ENCODE data around the gene MARK3. TPM values are rescaled to one million over a fixed set of nuclear protein-coding genes. Genes with fewer than 3 reads are reported as not detected.

Gene MARK3
- total and polyA plus RNA-seq, 9 donors: 54.7 to 83.3 (median 59.1) TPM

DNA sequence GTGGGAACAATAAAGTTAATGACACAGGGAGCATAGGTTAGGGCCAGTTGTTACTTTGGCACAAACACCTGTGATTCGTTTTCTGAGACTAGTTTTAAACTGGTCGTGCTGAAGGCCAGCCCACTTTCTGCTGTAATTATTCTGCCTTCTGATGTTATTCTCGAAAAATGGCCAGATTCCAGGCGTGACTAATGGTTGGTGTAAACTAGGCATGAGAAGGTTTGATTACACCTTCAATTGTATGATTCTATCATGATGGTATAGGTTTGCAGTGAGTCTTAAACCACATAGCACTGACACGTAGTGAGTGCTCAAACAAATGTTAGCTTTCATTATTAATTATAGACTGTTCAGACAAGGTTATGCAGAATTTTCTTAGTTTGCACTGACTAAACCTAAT is 98.4 kb downstream of the MARK3 start:
- Histone ChIP-seq H3K9me3 (replicated peaks; ENCODE audit: control insufficient read depth, low read depth, low read length) (no peaks in the 10 kb centered on the region), H3K27ac (ENCODE audit: low read length) (no peak overlapping the region), H3K4me1 (ENCODE audit: control insufficient read depth, insufficient read depth, low read length) (peaks cover 5% of the 10 kb centered on the region), H3K4me3 (ENCODE audit: low read length) (no peak overlapping the region), H3K27me3 (ENCODE audit: control insufficient read depth, insufficient read depth, low read length) (no peaks in the 10 kb centered on the region), H3K36me3 (ENCODE audit: control insufficient read depth, insufficient read depth, low read length) (peaks cover 43% of the 10 kb centered on the region)
- DNase-seq: no peak
- WGBS (ENCODE audit: insufficient coverage): 50% methylated on average over 4 of the region's 5 CpGs

DNA sequence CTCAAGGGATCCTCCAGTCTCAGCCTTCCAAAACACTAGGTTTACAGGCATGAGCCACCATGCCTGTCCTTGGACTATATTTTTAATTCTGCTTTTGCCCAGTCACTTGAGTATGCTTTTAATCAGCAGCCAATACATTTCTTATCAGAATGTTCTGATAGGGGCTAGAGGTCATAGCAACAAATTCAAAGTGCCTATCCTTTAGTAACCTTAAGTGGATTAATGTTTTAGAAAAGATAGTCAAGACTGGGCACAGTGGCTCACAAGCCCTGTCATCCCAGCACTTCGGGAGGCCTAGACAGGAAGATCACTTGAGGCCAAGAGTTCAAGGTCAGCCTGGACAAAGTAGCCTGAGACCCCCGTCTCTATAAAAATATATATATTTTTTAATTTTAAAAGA is 100.3 kb downstream of the MARK3 start:
- H3K27ac ChIP-seq (ENCODE audit: low read length): no peak overlapping the region
- H3K4me1 ChIP-seq (ENCODE audit: control insufficient read depth, insufficient read depth, low read length): peaks cover 12% of the 10 kb centered on the region
- H3K4me3 ChIP-seq (ENCODE audit: low read length): no peak overlapping the region
- H3K36me3 ChIP-seq (ENCODE audit: control insufficient read depth, insufficient read depth, low read length): peaks cover 45% of the 10 kb centered on the region
- no peaks in the 10 kb centered on the region for H3K9me3 ChIP-seq (replicated peaks; ENCODE audit: control insufficient read depth, low read depth, low read length)
- DNase-seq: no peak
- H3K27me3 ChIP-seq (ENCODE audit: control insufficient read depth, insufficient read depth, low read length): no peaks in the 10 kb centered on the region
- no CpG with 5 or more reads among the region's 2 CpGs for WGBS (ENCODE audit: insufficient coverage)

DNA sequence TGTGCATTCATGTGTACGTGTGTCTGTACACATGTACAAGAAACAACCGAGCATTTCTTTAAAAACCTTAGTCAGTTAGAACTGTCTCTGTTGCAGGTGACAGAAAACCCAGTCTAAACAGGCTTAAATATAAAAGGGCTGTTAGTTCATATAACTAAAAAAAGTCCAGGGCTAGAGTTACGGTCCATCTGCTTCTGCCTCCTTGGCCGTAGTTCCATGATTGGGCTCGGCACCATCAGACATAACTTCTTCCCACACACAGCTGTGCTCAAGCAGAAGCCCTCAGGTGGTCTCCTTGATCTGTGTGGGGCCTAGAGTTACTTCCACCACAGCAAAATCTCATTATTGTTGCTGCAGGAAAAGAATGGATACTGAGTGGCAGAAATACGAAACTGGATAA is 102.9 kb downstream of the MARK3 start:
- Histone ChIP-seq H3K36me3 (ENCODE audit: control insufficient read depth, insufficient read depth, low read length) (peaks cover 45% of the 10 kb centered on the region), H3K27ac (ENCODE audit: low read length) (peak overlapping the region; percentile 66), H3K4me3 (ENCODE audit: low read length) (no peak overlapping the region), H3K4me1 (ENCODE audit: control insufficient read depth, insufficient read depth, low read length) (peaks cover 12% of the 10 kb centered on the region), H3K27me3 (ENCODE audit: control insufficient read depth, insufficient read depth, low read length) (no peaks in the 10 kb centered on the region), H3K9me3 (replicated peaks; ENCODE audit: control insufficient read depth, low read depth, low read length) (no peaks in the 10 kb centered on the region)
- DNase-seq: peak; percentile 71
- WGBS (ENCODE audit: insufficient coverage): no CpG with 5 or more reads among the region's 6 CpGs

DNA sequence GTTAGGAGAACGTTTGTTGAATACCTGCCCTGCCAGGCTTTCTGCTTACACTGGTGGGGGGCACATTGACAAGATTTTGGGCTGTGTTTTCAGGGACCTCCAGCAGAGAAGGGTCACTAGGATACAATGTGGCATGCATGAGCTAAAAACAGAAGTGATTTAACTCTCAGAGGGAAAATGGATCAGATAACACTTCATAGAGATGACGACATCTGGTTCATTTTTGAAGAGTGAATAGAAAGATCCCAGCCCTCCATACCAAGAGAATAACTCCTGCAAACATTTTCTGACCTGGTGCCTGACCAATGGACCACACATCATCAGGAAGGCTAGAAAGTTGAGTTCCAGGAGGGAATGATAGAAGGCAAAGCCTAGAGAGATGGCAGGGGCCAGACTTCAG is 103.7 kb downstream of the MARK3 start:
- peak overlapping the region; percentile 66 for H3K27ac ChIP-seq (ENCODE audit: low read length)
- H3K27me3 ChIP-seq (ENCODE audit: control insufficient read depth, insufficient read depth, low read length): no peaks in the 10 kb centered on the region
- H3K4me3 ChIP-seq (ENCODE audit: low read length): no peak overlapping the region
- peak; percentile 22 for DNase-seq
- H3K9me3 ChIP-seq (replicated peaks; ENCODE audit: control insufficient read depth, low read depth, low read length): no peaks in the 10 kb centered on the region
- 78% methylated on average over 1 of the region's 2 CpGs for WGBS (ENCODE audit: insufficient coverage)
- peaks cover 49% of the 10 kb centered on the region for H3K36me3 ChIP-seq (ENCODE audit: control insufficient read depth, insufficient read depth, low read length)
- peaks cover 12% of the 10 kb centered on the region for H3K4me1 ChIP-seq (ENCODE audit: control insufficient read depth, insufficient read depth, low read length)

DNA sequence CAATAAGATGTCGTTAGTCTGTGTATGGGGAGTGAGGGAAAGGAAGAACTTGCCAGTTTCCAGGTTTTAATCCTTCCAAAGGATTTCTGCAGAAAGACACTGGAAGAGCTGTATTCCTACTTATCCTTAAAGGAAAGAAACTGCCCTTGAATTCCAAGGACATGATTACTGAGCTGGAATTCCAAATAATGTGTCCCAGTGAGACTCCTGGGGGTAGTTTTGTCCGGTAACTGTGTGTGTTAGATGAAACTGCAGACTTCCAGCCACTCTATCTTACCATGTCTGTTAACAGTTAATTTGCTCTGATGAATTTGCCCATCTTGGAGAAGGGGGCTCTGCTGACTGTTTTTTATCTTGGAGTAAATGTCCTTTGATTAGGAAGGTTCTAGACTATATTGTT is 104.4 kb downstream of the MARK3 start:
- peaks cover 51% of the 10 kb centered on the region for H3K36me3 ChIP-seq (ENCODE audit: control insufficient read depth, insufficient read depth, low read length)
- no peak overlapping the region for H3K4me3 ChIP-seq (ENCODE audit: low read length)
- no peak for DNase-seq
- H3K4me1 ChIP-seq (ENCODE audit: control insufficient read depth, insufficient read depth, low read length): peaks cover 12% of the 10 kb centered on the region
- peak overlapping the region; percentile 48 for H3K27ac ChIP-seq (ENCODE audit: low read length)
- no peaks in the 10 kb centered on the region for H3K27me3 ChIP-seq (ENCODE audit: control insufficient read depth, insufficient read depth, low read length)
- H3K9me3 ChIP-seq (replicated peaks; ENCODE audit: control insufficient read depth, low read depth, low read length): no peaks in the 10 kb centered on the region
- WGBS (ENCODE audit: insufficient coverage): no CpG with 5 or more reads among the region's 2 CpGs

DNA sequence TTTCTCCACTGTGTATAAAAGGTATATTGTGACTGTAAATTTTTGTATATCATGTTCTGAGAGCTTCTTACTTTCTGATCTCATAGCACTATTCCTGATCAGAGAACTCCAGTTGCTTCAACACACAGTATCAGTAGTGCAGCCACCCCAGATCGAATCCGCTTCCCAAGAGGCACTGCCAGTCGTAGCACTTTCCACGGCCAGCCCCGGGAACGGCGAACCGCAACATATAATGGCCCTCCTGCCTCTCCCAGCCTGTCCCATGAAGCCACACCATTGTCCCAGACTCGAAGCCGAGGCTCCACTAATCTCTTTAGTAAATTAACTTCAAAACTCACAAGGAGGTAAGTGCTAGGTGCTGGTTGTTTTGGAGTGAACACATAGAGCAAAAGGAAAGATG is 106.5 kb downstream of the MARK3 start:
- H3K9me3 ChIP-seq (replicated peaks; ENCODE audit: control insufficient read depth, low read depth, low read length): no peaks in the 10 kb centered on the region
- no peak overlapping the region for H3K4me3 ChIP-seq (ENCODE audit: low read length)
- H3K36me3 ChIP-seq (ENCODE audit: control insufficient read depth, insufficient read depth, low read length): peaks cover 53% of the 10 kb centered on the region
- no peak overlapping the region for H3K27ac ChIP-seq (ENCODE audit: low read length)
- WGBS (ENCODE audit: insufficient coverage): 83% methylated on average over 7 of the region's 10 CpGs
- no peak for DNase-seq
- no peaks in the 10 kb centered on the region for H3K27me3 ChIP-seq (ENCODE audit: control insufficient read depth, insufficient read depth, low read length)
- peaks cover 12% of the 10 kb centered on the region for H3K4me1 ChIP-seq (ENCODE audit: control insufficient read depth, insufficient read depth, low read length)

DNA sequence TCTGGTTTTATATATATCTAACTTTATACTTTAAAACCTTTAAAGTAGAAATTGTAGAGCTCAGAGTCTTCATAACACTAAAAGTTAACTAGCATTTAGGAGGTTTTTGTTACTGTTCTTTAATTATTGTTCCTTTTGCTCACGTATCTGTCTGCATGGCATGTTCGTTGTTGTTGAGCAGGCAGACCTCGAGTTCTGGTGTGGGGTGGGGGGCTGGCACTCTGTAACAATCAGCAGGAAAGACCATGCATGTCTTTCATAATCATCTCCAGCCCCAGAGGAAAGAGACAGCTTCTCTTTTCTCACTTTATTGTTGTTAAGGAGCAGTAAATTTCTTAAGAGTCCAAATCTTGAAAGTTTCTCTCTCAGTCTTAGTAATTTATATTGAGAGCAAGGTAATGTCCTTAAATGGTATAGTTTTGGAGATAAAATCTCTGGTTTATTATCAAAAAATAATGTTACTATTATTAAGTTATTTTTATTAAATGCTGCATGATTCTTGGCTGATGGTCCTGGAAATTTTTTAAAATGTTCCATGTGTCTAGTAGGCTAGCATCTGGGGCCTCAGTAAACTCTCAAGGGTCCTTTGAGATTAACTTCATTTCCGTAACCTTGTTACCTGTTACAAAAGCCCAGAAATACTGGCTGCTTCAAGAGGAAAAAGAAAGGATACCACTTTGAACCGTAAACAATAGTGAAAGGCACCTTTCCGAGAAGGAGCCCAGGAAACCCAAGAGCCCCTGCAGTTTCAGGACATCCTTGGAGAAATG is 107.1 kb downstream of the MARK3 start:
- Histone ChIP-seq H3K4me1 (ENCODE audit: control insufficient read depth, insufficient read depth, low read length) (peaks cover 12% of the 10 kb centered on the region), H3K9me3 (replicated peaks; ENCODE audit: control insufficient read depth, low read depth, low read length) (no peaks in the 10 kb centered on the region), H3K27me3 (ENCODE audit: control insufficient read depth, insufficient read depth, low read length) (no peaks in the 10 kb centered on the region), H3K27ac (ENCODE audit: low read length) (peak overlapping the region; percentile 31), H3K4me3 (ENCODE audit: low read length) (no peak overlapping the region), H3K36me3 (ENCODE audit: control insufficient read depth, insufficient read depth, low read length) (peaks cover 53% of the 10 kb centered on the region)
- peak; percentile 81 for DNase-seq
- WGBS (ENCODE audit: insufficient coverage): 14% methylated on average over 2 of the region's 6 CpGs

DNA sequence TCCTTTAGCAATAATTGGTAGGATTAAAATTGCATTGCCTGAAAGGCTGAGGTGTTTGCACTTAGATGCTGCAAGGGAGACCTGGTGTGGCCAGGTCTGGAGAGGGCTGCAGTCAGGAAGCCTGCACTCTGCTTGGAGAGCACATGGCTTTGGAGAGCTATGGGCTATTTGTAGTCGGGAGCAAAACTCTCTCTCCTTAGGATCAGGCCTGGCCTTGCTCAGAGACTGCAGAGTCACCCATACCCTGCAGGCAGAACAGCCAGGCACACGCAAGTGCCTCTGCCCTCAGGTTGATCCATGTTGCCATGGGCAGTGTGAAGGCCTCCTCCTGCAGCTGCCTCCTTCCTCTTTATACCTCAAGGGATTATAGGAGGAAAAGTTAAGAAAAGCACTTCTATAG is 110.6 kb downstream of the MARK3 start:
- peaks cover 53% of the 10 kb centered on the region for H3K36me3 ChIP-seq (ENCODE audit: control insufficient read depth, insufficient read depth, low read length)
- 83% methylated on average over 1 of the region's 2 CpGs for WGBS (ENCODE audit: insufficient coverage)
- H3K27me3 ChIP-seq (ENCODE audit: control insufficient read depth, insufficient read depth, low read length): no peaks in the 10 kb centered on the region
- H3K4me1 ChIP-seq (ENCODE audit: control insufficient read depth, insufficient read depth, low read length): no peaks in the 10 kb centered on the region
- H3K27ac ChIP-seq (ENCODE audit: low read length): no peak overlapping the region
- no peak for DNase-seq
- no peaks in the 10 kb centered on the region for H3K9me3 ChIP-seq (replicated peaks; ENCODE audit: control insufficient read depth, low read depth, low read length)
- no peak overlapping the region for H3K4me3 ChIP-seq (ENCODE audit: low read length)

DNA sequence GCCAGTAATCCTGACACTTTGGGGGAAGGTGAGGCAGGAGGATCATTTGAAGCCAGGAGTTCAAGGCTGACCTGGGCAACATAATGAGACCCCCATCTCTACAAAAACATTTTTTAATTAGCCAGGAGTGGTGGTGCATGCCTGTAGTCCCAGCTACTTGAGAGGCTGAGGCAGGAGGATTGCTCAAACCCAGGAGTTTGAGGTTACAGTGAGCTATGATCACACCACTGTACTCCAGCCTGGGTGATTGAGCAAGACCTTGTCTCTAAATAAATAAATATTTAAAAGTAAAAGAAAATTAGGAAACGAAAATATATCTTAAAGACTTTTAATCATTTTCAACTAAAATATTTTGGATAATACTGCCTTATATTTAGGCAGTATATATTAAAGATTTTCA is 111.6 kb downstream of the MARK3 start:
- no peak for DNase-seq
- H3K27ac ChIP-seq (ENCODE audit: low read length): no peak overlapping the region
- H3K4me3 ChIP-seq (ENCODE audit: low read length): no peak overlapping the region
- H3K27me3 ChIP-seq (ENCODE audit: control insufficient read depth, insufficient read depth, low read length): no peaks in the 10 kb centered on the region
- H3K9me3 ChIP-seq (replicated peaks; ENCODE audit: control insufficient read depth, low read depth, low read length): no peaks in the 10 kb centered on the region
- H3K36me3 ChIP-seq (ENCODE audit: control insufficient read depth, insufficient read depth, low read length): peaks cover 56% of the 10 kb centered on the region
- no peaks in the 10 kb centered on the region for H3K4me1 ChIP-seq (ENCODE audit: control insufficient read depth, insufficient read depth, low read length)
- no CpG with 5 or more reads among the region's 1 CpG for WGBS (ENCODE audit: insufficient coverage)

DNA sequence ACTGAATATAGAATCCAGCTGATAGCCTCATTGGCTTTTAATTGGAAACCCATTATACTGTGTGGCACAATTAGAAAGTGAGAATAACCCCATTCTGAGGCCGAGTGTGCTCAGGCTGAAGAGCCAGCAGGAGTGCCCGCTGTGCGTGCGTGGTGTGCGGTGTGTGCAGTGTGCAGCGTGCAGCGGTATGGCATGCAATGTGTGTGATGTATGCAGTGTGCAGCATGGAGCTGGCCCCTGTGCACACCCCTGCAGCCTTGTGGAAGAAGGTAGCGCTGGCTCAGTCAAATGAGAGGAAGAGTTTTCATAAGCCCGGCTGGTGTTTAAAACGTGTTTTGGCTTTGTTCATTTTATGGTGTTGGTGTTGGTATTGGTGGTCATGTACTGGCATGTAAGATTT is 114.5 kb downstream of the MARK3 start:
- Histone ChIP-seq H3K4me1 (ENCODE audit: control insufficient read depth, insufficient read depth, low read length) (no peaks in the 10 kb centered on the region), H3K27me3 (ENCODE audit: control insufficient read depth, insufficient read depth, low read length) (no peaks in the 10 kb centered on the region), H3K36me3 (ENCODE audit: control insufficient read depth, insufficient read depth, low read length) (peaks cover 68% of the 10 kb centered on the region), H3K27ac (ENCODE audit: low read length) (no peak overlapping the region), H3K9me3 (replicated peaks; ENCODE audit: control insufficient read depth, low read depth, low read length) (no peaks in the 10 kb centered on the region), H3K4me3 (ENCODE audit: low read length) (no peak overlapping the region)
- no peak for DNase-seq
- WGBS (ENCODE audit: insufficient coverage): 82% methylated on average over 9 of the region's 10 CpGs
